ENCODE measurements around the gene SLC12A5. TPM values are rescaled to one million over a fixed set of nuclear protein-coding genes. Genes with fewer than 3 reads are reported as not detected.

Gene SLC12A5
- total and polyA plus RNA-seq, 7 donors = 0.29 TPM; not detected in 6

DNA sequence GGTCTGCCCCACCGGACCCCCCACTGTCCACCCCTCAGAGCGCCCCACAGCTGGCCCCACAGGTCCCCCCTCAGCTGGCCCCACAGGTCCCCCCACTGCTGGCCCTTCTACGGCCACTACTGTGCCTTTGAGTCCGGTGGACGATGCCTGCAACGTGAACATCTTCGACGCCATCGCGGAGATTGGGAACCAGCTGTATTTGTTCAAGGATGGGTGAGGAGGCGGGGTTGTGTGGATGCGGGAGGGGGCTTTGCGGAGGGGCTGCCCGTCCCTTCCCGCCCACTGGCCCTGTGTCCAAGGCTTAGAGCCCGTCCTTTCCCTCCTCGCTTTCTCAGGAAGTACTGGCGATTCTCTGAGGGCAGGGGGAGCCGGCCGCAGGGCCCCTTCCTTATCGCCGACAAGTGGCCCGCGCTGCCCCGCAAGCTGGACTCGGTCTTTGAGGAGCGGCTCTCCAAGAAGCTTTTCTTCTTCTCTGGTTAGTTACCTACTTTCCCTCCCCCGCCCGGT lies 15.6 kb upstream of the SLC12A5 start:
- H3K27me3 ChIP-seq (ENCODE audit: insufficient read depth in 3 of 3, low read length in 2 of 3) = peaks cover 0 to 92% (median 35%) of the 10 kb centered on the region in 3 donors
- no peaks in the 10 kb centered on the region for H3K9me3 ChIP-seq
- ATAC-seq (no peak), DNase-seq (no peak)
- TF ChIP-seq, protein P1, sequence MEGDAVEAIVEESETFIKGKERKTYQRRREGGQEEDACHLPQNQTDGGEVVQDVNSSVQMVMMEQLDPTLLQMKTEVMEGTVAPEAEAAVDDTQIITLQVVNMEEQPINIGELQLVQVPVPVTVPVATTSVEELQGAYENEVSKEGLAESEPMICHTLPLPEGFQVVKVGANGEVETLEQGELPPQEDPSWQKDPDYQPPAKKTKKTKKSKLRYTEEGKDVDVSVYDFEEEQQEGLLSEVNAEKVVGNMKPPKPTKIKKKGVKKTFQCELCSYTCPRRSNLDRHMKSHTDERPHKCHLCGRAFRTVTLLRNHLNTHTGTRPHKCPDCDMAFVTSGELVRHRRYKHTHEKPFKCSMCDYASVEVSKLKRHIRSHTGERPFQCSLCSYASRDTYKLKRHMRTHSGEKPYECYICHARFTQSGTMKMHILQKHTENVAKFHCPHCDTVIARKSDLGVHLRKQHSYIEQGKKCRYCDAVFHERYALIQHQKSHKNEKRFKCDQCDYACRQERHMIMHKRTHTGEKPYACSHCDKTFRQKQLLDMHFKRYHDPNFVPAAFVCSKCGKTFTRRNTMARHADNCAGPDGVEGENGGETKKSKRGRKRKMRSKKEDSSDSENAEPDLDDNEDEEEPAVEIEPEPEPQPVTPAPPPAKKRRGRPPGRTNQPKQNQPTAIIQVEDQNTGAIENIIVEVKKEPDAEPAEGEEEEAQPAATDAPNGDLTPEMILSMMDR (IDR thresholded peaks at IDR 0.05) = no peak
- no peak overlapping the region for H3K4me3 ChIP-seq
- intact Hi-C loops (cut with DNase I) = loop anchor here in 1 of 2 donors (5.0 kb wide), 1 partner anchor 329 kb away; no protein-coding TSS in a partner anchor
- WGBS, 3 donors = 12 to 18% (median 15%) methylated on average over 26 to 29 of the region's 29 CpGs
- no peak overlapping the region for H3K27ac ChIP-seq
- peaks cover 6% of the 10 kb centered on the region for H3K4me1 ChIP-seq
- no peaks in the 10 kb centered on the region for H3K36me3 ChIP-seq (ENCODE audit: insufficient read depth in 1 of 2, low read depth in 1 of 2)

DNA sequence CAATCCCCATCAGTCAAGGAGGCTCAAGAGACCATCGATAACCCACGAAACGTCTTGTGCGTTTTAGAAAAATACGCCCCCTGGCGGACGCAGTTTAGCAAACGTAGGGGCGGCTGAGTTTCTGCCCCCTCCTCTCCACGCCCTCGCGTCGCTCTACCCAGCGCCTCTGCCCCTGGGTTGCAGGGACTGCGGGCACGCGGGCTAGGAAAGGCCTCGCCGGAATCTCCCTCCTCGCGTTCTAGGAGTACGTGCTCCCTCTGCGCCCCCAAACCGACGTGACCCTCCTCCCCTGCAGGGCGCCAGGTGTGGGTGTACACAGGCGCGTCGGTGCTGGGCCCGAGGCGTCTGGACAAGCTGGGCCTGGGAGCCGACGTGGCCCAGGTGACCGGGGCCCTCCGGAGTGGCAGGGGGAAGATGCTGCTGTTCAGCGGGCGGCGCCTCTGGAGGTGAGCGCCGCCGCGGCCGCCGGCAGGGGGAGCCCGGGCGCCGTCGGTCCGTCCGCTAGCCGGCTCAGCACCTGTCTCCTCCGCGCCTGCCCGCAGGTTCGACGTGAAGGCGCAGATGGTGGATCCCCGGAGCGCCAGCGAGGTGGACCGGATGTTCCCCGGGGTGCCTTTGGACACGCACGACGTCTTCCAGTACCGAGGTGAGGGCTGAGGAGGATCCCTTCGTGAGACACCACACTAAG lies 15.0 kb upstream of the SLC12A5 start:
- Histone ChIP-seq H3K27me3 (ENCODE audit: insufficient read depth in 3 of 3, low read length in 2 of 3) (peaks cover 0 to 95% (median 31%) of the 10 kb centered on the region in 3 donors), H3K4me1 (peaks cover 6% of the 10 kb centered on the region), H3K36me3 (ENCODE audit: insufficient read depth in 1 of 2, low read depth in 1 of 2) (no peaks in the 10 kb centered on the region), H3K4me3 (no peak overlapping the region), H3K27ac (no peak overlapping the region), H3K9me3 (no peaks in the 10 kb centered on the region)
- 1 to 2% (median 1%) methylated on average over 51 to 67 of the region's 67 CpGs for WGBS, 3 donors
- TF ChIP-seq, protein P1 (IDR thresholded peaks at IDR 0.05) = peak; percentile 65
- ATAC-seq = peak; percentile 77 to 87 (median 78)
- DNase-seq = peak in 1 of 2 donors; percentile 46
- intact Hi-C loops (cut with DNase I) = loop anchor here in 1 of 2 donors (5.0 kb wide), 1 partner anchor 328 kb away; no protein-coding TSS in a partner anchor

DNA sequence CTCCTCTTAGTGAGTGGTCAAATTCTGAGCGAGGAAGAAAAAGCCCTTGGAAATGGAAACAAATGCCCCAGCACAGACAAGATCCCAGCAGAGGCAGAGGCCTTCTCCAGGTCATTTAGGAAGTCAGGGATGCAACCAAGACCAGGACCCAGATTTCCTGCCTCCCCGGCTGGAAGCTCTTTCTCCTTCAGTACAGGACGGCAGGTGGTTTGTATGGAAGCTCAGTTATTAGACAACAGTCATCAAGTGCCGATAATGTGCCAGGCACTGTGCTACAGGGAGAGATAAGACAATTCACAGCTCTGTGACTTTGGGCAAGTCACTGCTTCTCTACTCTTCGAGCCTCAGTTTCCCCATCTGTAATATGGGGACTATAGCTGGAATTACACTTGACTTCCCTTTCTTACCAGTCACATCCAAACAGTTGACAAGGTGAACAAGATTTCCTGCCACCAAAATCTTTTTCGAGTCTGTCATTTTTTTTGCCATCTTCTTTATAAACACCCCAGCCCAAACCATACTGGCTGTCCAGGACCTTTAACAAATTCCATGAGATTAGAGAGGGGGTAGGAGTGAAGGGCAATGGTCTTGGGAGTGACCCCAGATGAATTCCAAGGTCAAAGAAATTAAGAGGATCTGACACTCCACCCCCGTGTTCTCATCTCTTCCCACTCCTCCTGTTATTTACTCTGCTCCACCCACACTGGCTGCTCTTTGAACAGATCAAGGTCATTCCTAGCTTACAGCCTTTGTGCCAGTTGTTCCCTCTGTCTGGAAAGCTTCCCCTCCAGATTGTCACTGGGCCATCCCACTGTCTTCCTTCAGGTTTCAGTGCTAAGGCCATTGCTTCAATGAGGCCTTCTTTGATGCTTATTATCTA lies 14.3 kb upstream of the SLC12A5 start:
- DNase-seq (no peak), ATAC-seq (no peak)
- H3K36me3 ChIP-seq (ENCODE audit: insufficient read depth in 1 of 2, low read depth in 1 of 2) = no peaks in the 10 kb centered on the region
- 45 to 61% (median 51%) methylated on average over 7 of the region's 7 CpGs for WGBS, 3 donors
- H3K4me3 ChIP-seq = no peak overlapping the region
- no peak overlapping the region for H3K27ac ChIP-seq
- peaks cover 6% of the 10 kb centered on the region for H3K4me1 ChIP-seq
- TF ChIP-seq, protein P1 (IDR thresholded peaks at IDR 0.05) = no peak
- H3K27me3 ChIP-seq (ENCODE audit: insufficient read depth in 3 of 3, low read length in 2 of 3) = peaks cover 0 to 92% (median 33%) of the 10 kb centered on the region in 3 donors
- H3K9me3 ChIP-seq = no peaks in the 10 kb centered on the region
- intact Hi-C loops (cut with DNase I) = loop anchor here in 1 of 2 donors (5.0 kb wide), 1 partner anchor 328 kb away; no protein-coding TSS in a partner anchor

DNA sequence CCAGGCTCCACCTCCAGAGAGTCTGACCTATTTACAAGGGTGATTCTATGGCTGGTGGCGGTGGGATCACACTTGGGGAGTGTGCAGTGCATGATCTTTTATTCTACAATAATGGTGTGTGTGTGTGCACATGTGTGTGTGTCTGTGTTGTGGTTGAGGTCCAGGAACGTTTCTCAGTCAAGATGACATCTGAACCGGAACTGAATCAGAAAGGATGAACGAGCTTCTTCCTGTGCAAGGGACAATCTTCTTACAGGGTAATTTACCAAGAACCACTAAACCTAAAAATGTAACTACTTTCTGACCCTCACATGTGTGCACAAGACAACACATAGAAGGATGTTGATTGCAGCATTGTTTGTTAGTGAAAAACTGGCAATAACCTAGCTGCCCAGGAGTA lies 11.7 kb upstream of the SLC12A5 start:
- WGBS, 3 donors = 59 to 65% (median 64%) methylated on average over 4 of the region's 4 CpGs
- Histone ChIP-seq H3K4me1 (no peaks in the 10 kb centered on the region), H3K36me3 (ENCODE audit: insufficient read depth in 1 of 2, low read depth in 1 of 2) (no peaks in the 10 kb centered on the region), H3K27me3 (ENCODE audit: insufficient read depth in 3 of 3, low read length in 2 of 3) (peaks cover 0 to 89% (median 27%) of the 10 kb centered on the region in 3 donors), H3K4me3 (no peak overlapping the region), H3K27ac (no peak overlapping the region), H3K9me3 (no peaks in the 10 kb centered on the region)
- intact Hi-C loops (cut with DNase I) = no loop called here
- DNase-seq (no peak), ATAC-seq (no peak)
- TF ChIP-seq, protein P1 (IDR thresholded peaks at IDR 0.05) = no peak
